Measurements from ENCODE around the gene PTPRB.

The PTPRB gene

DNA sequence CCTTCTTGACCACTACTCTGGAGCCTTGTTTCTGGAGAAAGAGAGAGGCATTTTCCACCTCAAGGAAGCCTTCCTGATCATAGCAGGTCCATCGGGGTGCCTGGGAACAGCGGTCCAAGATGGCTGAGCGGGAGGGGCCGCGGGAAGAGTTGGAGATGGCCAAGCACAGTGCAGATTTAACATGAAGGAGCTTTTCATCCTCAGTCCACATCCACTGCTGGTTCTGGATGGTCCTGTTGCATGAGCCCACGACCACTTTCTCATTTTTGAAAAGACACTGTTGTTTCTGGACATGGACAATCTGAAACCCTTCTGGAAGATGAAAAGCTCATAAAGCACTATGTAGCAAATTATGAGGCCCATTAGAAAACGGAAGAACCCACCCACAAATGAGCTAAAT, 1.5 kb downstream of the PTPRB start (continued):
- TF ChIP-seq, protein P1, sequence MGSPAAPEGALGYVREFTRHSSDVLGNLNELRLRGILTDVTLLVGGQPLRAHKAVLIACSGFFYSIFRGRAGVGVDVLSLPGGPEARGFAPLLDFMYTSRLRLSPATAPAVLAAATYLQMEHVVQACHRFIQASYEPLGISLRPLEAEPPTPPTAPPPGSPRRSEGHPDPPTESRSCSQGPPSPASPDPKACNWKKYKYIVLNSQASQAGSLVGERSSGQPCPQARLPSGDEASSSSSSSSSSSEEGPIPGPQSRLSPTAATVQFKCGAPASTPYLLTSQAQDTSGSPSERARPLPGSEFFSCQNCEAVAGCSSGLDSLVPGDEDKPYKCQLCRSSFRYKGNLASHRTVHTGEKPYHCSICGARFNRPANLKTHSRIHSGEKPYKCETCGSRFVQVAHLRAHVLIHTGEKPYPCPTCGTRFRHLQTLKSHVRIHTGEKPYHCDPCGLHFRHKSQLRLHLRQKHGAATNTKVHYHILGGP (tag by site-specific recombination; IDR thresholded peaks at IDR 0.05): no peak
- TF ChIP-seq, protein P2, sequence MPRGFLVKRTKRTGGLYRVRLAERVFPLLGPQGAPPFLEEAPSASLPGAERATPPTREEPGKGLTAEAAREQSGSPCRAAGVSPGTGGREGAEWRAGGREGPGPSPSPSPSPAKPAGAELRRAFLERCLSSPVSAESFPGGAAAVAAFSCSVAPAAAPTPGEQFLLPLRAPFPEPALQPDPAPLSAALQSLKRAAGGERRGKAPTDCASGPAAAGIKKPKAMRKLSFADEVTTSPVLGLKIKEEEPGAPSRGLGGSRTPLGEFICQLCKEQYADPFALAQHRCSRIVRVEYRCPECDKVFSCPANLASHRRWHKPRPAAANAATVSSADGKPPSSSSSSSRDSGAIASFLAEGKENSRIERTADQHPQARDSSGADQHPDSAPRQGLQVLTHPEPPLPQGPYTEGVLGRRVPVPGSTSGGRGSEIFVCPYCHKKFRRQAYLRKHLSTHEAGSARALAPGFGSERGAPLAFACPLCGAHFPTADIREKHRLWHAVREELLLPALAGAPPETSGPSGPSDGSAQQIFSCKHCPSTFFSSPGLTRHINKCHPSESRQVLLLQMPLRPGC (tag by site-specific recombination; IDR thresholded peaks at IDR 0.05): no peak
- TF ChIP-seq ZNF843 (tag by site-specific recombination; IDR thresholded peaks at IDR 0.05): no peak
- no peak for TF ChIP-seq CTCF (tag by site-specific recombination; IDR thresholded peaks at IDR 0.05)

GRCh38 chr12:70628701-70629480, 8.3 kb downstream of the PTPRB start:
- CTCF ChIA-PET: interaction anchor here (1.1 kb wide), 1 partner anchor 1308 kb away, joined by 3 read pairs; no protein-coding TSS in a partner anchor
- H3K4me3 ChIP-seq (ENCODE audit: low read depth, low read length): no peak overlapping the region
- H3K27ac ChIP-seq (ENCODE audit: extremely low read depth, low read depth, low read length): no peak overlapping the region
- POLR2A ChIA-PET: no interaction called here
- H3K9me3 ChIP-seq (ENCODE audit: control insufficient read depth, insufficient read depth, low read depth, low read length): no peaks in the 10 kb centered on the region
- no peaks in the 10 kb centered on the region for H3K4me1 ChIP-seq (ENCODE audit: control insufficient read depth, insufficient read depth, low read length)
- H3K36me3 ChIP-seq (ENCODE audit: control insufficient read depth in 2 of 2, insufficient read depth in 1 of 2, low read length in 2 of 2): no peaks in the 10 kb centered on the region
- TF ChIP-seq ZNF274 (IDR thresholded peaks at IDR 0.05; ENCODE audit: low read length): no peak
- TF ChIP-seq ZNF274 (tag by site-specific recombination; IDR thresholded peaks at IDR 0.05; ENCODE audit: borderline replicate concordance): no peak
- TF ChIP-seq ZFP41 (tag by site-specific recombination; IDR thresholded peaks at IDR 0.05; ENCODE audit: borderline replicate concordance): no peak
- TF ChIP-seq ZNF626 (tag by site-specific recombination; IDR thresholded peaks at IDR 0.05): no peak
- TF ChIP-seq, protein P3, sequence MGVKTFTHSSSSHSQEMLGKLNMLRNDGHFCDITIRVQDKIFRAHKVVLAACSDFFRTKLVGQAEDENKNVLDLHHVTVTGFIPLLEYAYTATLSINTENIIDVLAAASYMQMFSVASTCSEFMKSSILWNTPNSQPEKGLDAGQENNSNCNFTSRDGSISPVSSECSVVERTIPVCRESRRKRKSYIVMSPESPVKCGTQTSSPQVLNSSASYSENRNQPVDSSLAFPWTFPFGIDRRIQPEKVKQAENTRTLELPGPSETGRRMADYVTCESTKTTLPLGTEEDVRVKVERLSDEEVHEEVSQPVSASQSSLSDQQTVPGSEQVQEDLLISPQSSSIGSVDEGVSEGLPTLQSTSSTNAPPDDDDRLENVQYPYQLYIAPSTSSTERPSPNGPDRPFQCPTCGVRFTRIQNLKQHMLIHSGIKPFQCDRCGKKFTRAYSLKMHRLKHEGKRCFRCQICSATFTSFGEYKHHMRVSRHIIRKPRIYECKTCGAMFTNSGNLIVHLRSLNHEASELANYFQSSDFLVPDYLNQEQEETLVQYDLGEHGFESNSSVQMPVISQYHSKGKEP (tag by site-specific recombination; IDR thresholded peaks at IDR 0.05): no peak
- no peak for TF ChIP-seq ZNF433 (tag by site-specific recombination; IDR thresholded peaks at IDR 0.05; ENCODE audit: low read depth)
- TF ChIP-seq ZNF146 (tag by site-specific recombination; IDR thresholded peaks at IDR 0.05): no peak
- no peak for TF ChIP-seq ZNF292 (tag by site-specific recombination; IDR thresholded peaks at IDR 0.05; ENCODE audit: borderline replicate concordance, low read depth)
- no peak for TF ChIP-seq ZNF404 (tag by site-specific recombination; IDR thresholded peaks at IDR 0.05)
- no peak for TF ChIP-seq ZNF423 (tag by site-specific recombination; IDR thresholded peaks at IDR 0.05)
- no peak for TF ChIP-seq WT1 (tag by site-specific recombination; IDR thresholded peaks at IDR 0.05)
- no peak for TF ChIP-seq ZNF768 (tag by site-specific recombination; IDR thresholded peaks at IDR 0.05)

GRCh38 chr12:70627677-70628076, 9.6 kb downstream of the PTPRB start:
- Histone ChIP-seq H3K36me3 (ENCODE audit: control insufficient read depth in 2 of 2, insufficient read depth in 1 of 2, low read length in 2 of 2) (no peaks in the 10 kb centered on the region), H3K9me3 (ENCODE audit: control insufficient read depth, insufficient read depth, low read depth, low read length) (no peaks in the 10 kb centered on the region), H3K27ac (ENCODE audit: extremely low read depth, low read depth, low read length) (no peak overlapping the region), H3K4me3 (ENCODE audit: low read depth, low read length) (no peak overlapping the region), H3K4me1 (ENCODE audit: control insufficient read depth, insufficient read depth, low read length) (no peaks in the 10 kb centered on the region)
- POLR2A ChIA-PET: no interaction called here
- CTCF ChIA-PET: interaction anchor here (0.5 to 1.1 kb wide), 2 partner anchors 1009 to 1307 kb away, joined by 3 read pairs; no protein-coding TSS in a partner anchor
- TF ChIP-seq ZEB2 (tag by site-specific recombination; IDR thresholded peaks at IDR 0.05) (no peak), GLI4 (tag by site-specific recombination; IDR thresholded peaks at IDR 0.05) (no peak)
- TF ChIP-seq, protein P4, sequence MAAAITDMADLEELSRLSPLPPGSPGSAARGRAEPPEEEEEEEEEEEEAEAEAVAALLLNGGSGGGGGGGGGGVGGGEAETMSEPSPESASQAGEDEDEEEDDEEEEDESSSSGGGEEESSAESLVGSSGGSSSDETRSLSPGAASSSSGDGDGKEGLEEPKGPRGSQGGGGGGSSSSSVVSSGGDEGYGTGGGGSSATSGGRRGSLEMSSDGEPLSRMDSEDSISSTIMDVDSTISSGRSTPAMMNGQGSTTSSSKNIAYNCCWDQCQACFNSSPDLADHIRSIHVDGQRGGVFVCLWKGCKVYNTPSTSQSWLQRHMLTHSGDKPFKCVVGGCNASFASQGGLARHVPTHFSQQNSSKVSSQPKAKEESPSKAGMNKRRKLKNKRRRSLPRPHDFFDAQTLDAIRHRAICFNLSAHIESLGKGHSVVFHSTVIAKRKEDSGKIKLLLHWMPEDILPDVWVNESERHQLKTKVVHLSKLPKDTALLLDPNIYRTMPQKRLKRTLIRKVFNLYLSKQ (tag by site-specific recombination; IDR thresholded peaks at IDR 0.05; ENCODE audit: borderline replicate concordance): no peak
- TF ChIP-seq, protein P5, sequence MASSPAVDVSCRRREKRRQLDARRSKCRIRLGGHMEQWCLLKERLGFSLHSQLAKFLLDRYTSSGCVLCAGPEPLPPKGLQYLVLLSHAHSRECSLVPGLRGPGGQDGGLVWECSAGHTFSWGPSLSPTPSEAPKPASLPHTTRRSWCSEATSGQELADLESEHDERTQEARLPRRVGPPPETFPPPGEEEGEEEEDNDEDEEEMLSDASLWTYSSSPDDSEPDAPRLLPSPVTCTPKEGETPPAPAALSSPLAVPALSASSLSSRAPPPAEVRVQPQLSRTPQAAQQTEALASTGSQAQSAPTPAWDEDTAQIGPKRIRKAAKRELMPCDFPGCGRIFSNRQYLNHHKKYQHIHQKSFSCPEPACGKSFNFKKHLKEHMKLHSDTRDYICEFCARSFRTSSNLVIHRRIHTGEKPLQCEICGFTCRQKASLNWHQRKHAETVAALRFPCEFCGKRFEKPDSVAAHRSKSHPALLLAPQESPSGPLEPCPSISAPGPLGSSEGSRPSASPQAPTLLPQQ (tag by site-specific recombination; IDR thresholded peaks at IDR 0.05): no peak

Data from HEK293 (cell line).